Measurements from ENCODE around the gene OR52A5.

Gene OR52A5

GRCh38 chr11:5107285-5107684 lies 30.9 kb downstream of the OR52A5 start:
- H3K4me3 ChIP-seq (replicated peaks; ENCODE audit: low read depth, low read length) = no peak overlapping the region
- DNase-seq (ENCODE audit: low read depth) = no peak
- TF ChIP-seq CTCF (IDR thresholded peaks at IDR 0.05; ENCODE audit: low read length, missing control alignments) = no peak

- TF ChIP-seq CTCF (IDR thresholded peaks at IDR 0.05; ENCODE audit: low read length, missing control alignments) = no peak
- H3K4me3 ChIP-seq (replicated peaks; ENCODE audit: low read depth, low read length) = no peak overlapping the region
- no peak for DNase-seq (ENCODE audit: low read depth)
Observed at GRCh38 chr11:5103066-5103465, 35.1 kb downstream of the OR52A5 start.

- TF ChIP-seq CTCF (IDR thresholded peaks at IDR 0.05; ENCODE audit: low read length, missing control alignments) = no peak
- DNase-seq (ENCODE audit: low read depth) = no peak
- no peak overlapping the region for H3K4me3 ChIP-seq (replicated peaks; ENCODE audit: low read depth, low read length)
Observed at GRCh38 chr11:5102246-5102645, 35.9 kb downstream of the OR52A5 start.

- no peak for TF ChIP-seq CTCF (IDR thresholded peaks at IDR 0.05; ENCODE audit: low read length, missing control alignments)
- DNase-seq (ENCODE audit: low read depth) = no peak
- H3K4me3 ChIP-seq (replicated peaks; ENCODE audit: low read depth, low read length) = no peak overlapping the region
Observed at GRCh38 chr11:5096011-5096410, 42.1 kb downstream of the OR52A5 start.

GRCh38 chr11:5092821-5093585 lies 45.2 kb downstream of the OR52A5 start:
- no peak for TF ChIP-seq CTCF (IDR thresholded peaks at IDR 0.05; ENCODE audit: low read length, missing control alignments)

GRCh38 chr11:5090668-5091067 lies 47.5 kb downstream of the OR52A5 start:
- TF ChIP-seq CTCF (IDR thresholded peaks at IDR 0.05; ENCODE audit: low read length, missing control alignments) = no peak
- no peak for DNase-seq (ENCODE audit: low read depth)
- H3K4me3 ChIP-seq (replicated peaks; ENCODE audit: low read depth, low read length) = no peak overlapping the region

More at GRCh38 chr11:5092821-5093585, 45.2 kb downstream of the OR52A5 start:
- H3K4me3 ChIP-seq (replicated peaks; ENCODE audit: low read depth, low read length) = no peak overlapping the region
- no peak for DNase-seq (ENCODE audit: low read depth)

GRCh38 chr11:5088556-5088955 lies 49.6 kb downstream of the OR52A5 start:
- no peak overlapping the region for H3K4me3 ChIP-seq (replicated peaks; ENCODE audit: low read depth, low read length)
- no peak for DNase-seq (ENCODE audit: low read depth)
- no peak for TF ChIP-seq CTCF (IDR thresholded peaks at IDR 0.05; ENCODE audit: low read length, missing control alignments)

All from fibroblast of pulmonary artery (primary cell).